Parathyroid adenoma (tissue), 2 donors: ENCODE data around the gene UBE2I.

Experiments
- H2AFZ ChIP-seq: fragments of 300-600 bp; sonication (generic); one replicate; pipeline ENCODE4 v1.7.0; 2017; ENCODE audit warnings: antibody characterized with exemption, mild to moderate bottlenecking
- H3K27ac ChIP-seq: fragments of 300-600 bp; sonication (generic); one replicate; pipeline ENCODE4 v1.7.0; 2017
- H3K27me3 ChIP-seq: fragments of 300-600 bp; sonication (generic); one replicate; pipeline ENCODE4 v1.7.0; 2017; ENCODE audit warnings: low read length; ENCODE audit not compliant: control insufficient read depth, insufficient read depth
- H3K36me3 ChIP-seq: fragments of 300-600 bp; sonication (generic); one replicate; pipeline ENCODE4 v1.7.0; 2017; ENCODE audit warnings: low read length; ENCODE audit not compliant: control insufficient read depth, insufficient read depth
- H3K4me1 ChIP-seq: fragments of 300-600 bp; sonication (generic); one replicate; pipeline ENCODE4 v1.7.0; 2017; ENCODE audit warnings: control low read depth
- H3K4me2 ChIP-seq: fragments of 300-600 bp; sonication (generic); one replicate; pipeline ENCODE4 v1.7.0; 2017; ENCODE audit warnings: low read length
- H3K4me3 ChIP-seq: fragments of 300-600 bp; sonication (generic); one replicate; pipeline ENCODE4 v1.7.0; 2017; ENCODE audit warnings: low read depth, low read length
- H3K79me2 ChIP-seq: fragments of 300-600 bp; sonication (generic); one replicate; pipeline ENCODE4 v1.7.0; 2017; ENCODE audit warnings: control low read depth
- H3K9ac ChIP-seq: fragments of 300-600 bp; sonication (generic); one replicate; pipeline ENCODE4 v1.7.0; 2017; ENCODE audit warnings: mild to moderate bottlenecking
- H3K9me3 ChIP-seq: fragments of 300-600 bp; sonication (generic); one replicate; pipeline ENCODE4 v1.7.0; 2017; ENCODE audit warnings: low read length; ENCODE audit not compliant: control insufficient read depth
- CTCF ChIP-seq: fragments of 300-600 bp; sonication (generic); IDR thresholded peaks from one replicate; pipeline ENCODE4 v1.7.0; 2017; ENCODE audit warnings: antibody characterized with exemption, mild to moderate bottlenecking
- donor health status: primary hyperparathyroidism.

UBE2I gene

GRCh38 chr16:1335996-1336395 lies 26.6 kb downstream of the UBE2I start:
- H3K4me3 ChIP-seq: no peak overlapping the region
- peaks cover 6% of the 10 kb centered on the region for H3K4me1 ChIP-seq
- no peaks in the 10 kb centered on the region for H3K9me3 ChIP-seq
- H3K79me2 ChIP-seq: no peaks in the 10 kb centered on the region
- TF ChIP-seq CTCF: no peak
- H3K9ac ChIP-seq: no peak overlapping the region
- no peak overlapping the region for H2AFZ ChIP-seq
- no peak overlapping the region for H3K27ac ChIP-seq
- no peak overlapping the region for H3K4me2 ChIP-seq
- H3K27me3 ChIP-seq: no peaks in the 10 kb centered on the region
- H3K36me3 ChIP-seq: no peaks in the 10 kb centered on the region

- peaks cover 4% of the 10 kb centered on the region for H3K4me1 ChIP-seq
- no peak overlapping the region for H3K4me2 ChIP-seq
- no peak for TF ChIP-seq CTCF
- H3K4me3 ChIP-seq: no peak overlapping the region
- no peak overlapping the region for H2AFZ ChIP-seq
- H3K27ac ChIP-seq: no peak overlapping the region
- H3K27me3 ChIP-seq: no peaks in the 10 kb centered on the region
- H3K36me3 ChIP-seq: no peaks in the 10 kb centered on the region
- no peaks in the 10 kb centered on the region for H3K9me3 ChIP-seq
- no peaks in the 10 kb centered on the region for H3K79me2 ChIP-seq
- H3K9ac ChIP-seq: no peak overlapping the region
These were observed 27.2 kb downstream of the UBE2I start for GRCh38 chr16:1336619-1337018.

- Histone ChIP-seq H2AFZ (no peak overlapping the region), H3K79me2 (no peaks in the 10 kb centered on the region), H3K27ac (no peak overlapping the region), H3K9me3 (no peaks in the 10 kb centered on the region), H3K36me3 (no peaks in the 10 kb centered on the region), H3K4me2 (no peak overlapping the region), H3K4me1 (peaks cover 3% of the 10 kb centered on the region), H3K9ac (no peak overlapping the region), H3K4me3 (no peak overlapping the region), H3K27me3 (no peaks in the 10 kb centered on the region)
- TF ChIP-seq CTCF: no peak
These were observed 28.1 kb downstream of the UBE2I start for GRCh38 chr16:1337486-1337885.

- Histone ChIP-seq H3K9me3 (no peaks in the 10 kb centered on the region), H3K4me2 (no peak overlapping the region), H3K4me3 (no peak overlapping the region), H3K79me2 (no peaks in the 10 kb centered on the region), H3K27me3 (no peaks in the 10 kb centered on the region), H3K9ac (no peak overlapping the region), H3K36me3 (no peaks in the 10 kb centered on the region), H3K27ac (no peak overlapping the region), H2AFZ (no peak overlapping the region), H3K4me1 (peaks cover 6% of the 10 kb centered on the region)
- no peak for TF ChIP-seq CTCF
These were observed 28.8 kb downstream of the UBE2I start for GRCh38 chr16:1338119-1338730.
